H1 (cell line): ENCODE data around the gene HOATZ. TPM values are rescaled to one million over a fixed set of nuclear protein-coding genes. Genes with fewer than 3 reads are reported as not detected.

Experiments used
- CTCF ChIA-PET: fragments of 300-600 bp; sonication (Branson Sonifier 250); formaldehyde crosslinking; loops from one replicate; lab custom pipeline; 2021; ENCODE audit not compliant: partially characterized antibody; lab: Charles Lee
- POLR2A ChIA-PET: fragments of 300-600 bp; sonication (Branson Sonifier 250); formaldehyde crosslinking; loops from one replicate; lab custom pipeline; 2021; ENCODE audit warnings: inconsistent platforms; ENCODE audit not compliant: partially characterized antibody; lab: Charles Lee
- DNase-seq, 2 experiments: peaks; one replicate each; pipeline versions ENCODE4 v3.0.0 to v3.0.0-alpha.2; 2010 to 2022; ENCODE audit warnings: low spot score in 2 of 2, low read depth in 1 of 2, mixed read lengths in 1 of 2
- FAIRE-seq: peaks from 2 replicates; lab custom pipeline; 2011; peaks lifted over from hg19 to GRCh38; lab: Jason Lieb, UNC
- H2AFZ ChIP-seq: 2 replicates; pipeline ENCODE4 v1.8.1; 2012; ENCODE audit warnings: low read length, inconsistent platforms
- H2AK5ac ChIP-seq: 2 replicates; pipeline ENCODE4 v1.6.1; 2013; ENCODE audit warnings: low read depth, low read length
- H2BK120ac ChIP-seq: replicated peaks from 2 replicates; pipeline ENCODE3; 2013; ENCODE audit warnings: low read depth, low read length, inconsistent platforms
- H2BK12ac ChIP-seq: 2 replicates; pipeline ENCODE4 v1.6.1; 2013; ENCODE audit warnings: low read depth, low read length
- H2BK15ac ChIP-seq: 2 replicates; pipeline ENCODE4 v1.6.1; 2013; ENCODE audit warnings: low read length
- H2BK20ac ChIP-seq: 2 replicates; pipeline ENCODE4 v1.6.1; 2013; ENCODE audit warnings: low read length
- H2BK5ac ChIP-seq: 2 replicates; pipeline ENCODE4 v1.6.1; 2013; ENCODE audit warnings: low read depth, low read length
- H3K14ac ChIP-seq: 2 replicates; pipeline ENCODE4 v1.6.1; 2013; ENCODE audit warnings: inconsistent platforms; ENCODE audit not compliant: insufficient read length
- H3K18ac ChIP-seq: 2 replicates; pipeline ENCODE4 v1.6.1; 2013; ENCODE audit warnings: low read length; ENCODE audit errors: extremely low read depth
- H3K23ac ChIP-seq: 2 replicates; pipeline ENCODE4 v1.6.1; 2013; ENCODE audit warnings: inconsistent platforms; ENCODE audit not compliant: insufficient read length
- H3K23me2 ChIP-seq: 2 replicates; pipeline ENCODE4 v1.6.1; 2013; ENCODE audit warnings: low read depth, low read length
- H3K27ac ChIP-seq: 2 replicates; pipeline ENCODE4 v1.6.1; 2011; ENCODE audit warnings: low read depth, low read length, inconsistent platforms
- H3K27me3 ChIP-seq, 4 experiments: replicated peaks in 1 of 4; 1 replicate in 1 of 4; 2 replicates in 3 of 4; pipeline versions ENCODE4 v1.6.1 to v1.8.1; 2011 to 2013; ENCODE audit warnings: low read length in 3 of 4, mild to moderate bottlenecking in 3 of 4, inconsistent platforms in 2 of 4, mixed read lengths in 2 of 4, moderate library complexity in 1 of 4; ENCODE audit not compliant: control insufficient read depth in 3 of 4, insufficient read depth in 3 of 4; ENCODE audit errors: extremely low read depth in 1 of 4
- H3K36me3 ChIP-seq, 4 experiments: 2 replicates each; pipeline versions ENCODE4 v1.6.1 to v1.8.1; 2011 to 2013; ENCODE audit warnings: mild to moderate bottlenecking in 4 of 4, low read length in 3 of 4, moderate library complexity in 2 of 4, control low read depth in 1 of 4, inconsistent platforms in 1 of 4; ENCODE audit not compliant: insufficient read depth in 4 of 4, control insufficient read depth in 2 of 4
- H3K4ac ChIP-seq: replicated peaks from 2 replicates; pipeline ENCODE3; 2013; ENCODE audit warnings: low read length, low read depth, mixed read lengths, inconsistent platforms; ENCODE audit not compliant: insufficient read length
- H3K4me1 ChIP-seq, 4 experiments: replicated peaks in 1 of 4; 1 replicate in 1 of 4; 2 replicates in 3 of 4; pipeline versions ENCODE4 v1.6.1 to v1.8.1; 2011 to 2013; ENCODE audit warnings: low read length in 3 of 4, inconsistent platforms in 2 of 4, mixed read lengths in 1 of 4; ENCODE audit not compliant: insufficient read depth in 4 of 4, control insufficient read depth in 3 of 4
- H3K4me2 ChIP-seq, 2 experiments: 2 replicates each; pipeline versions ENCODE4 v1.6.1 to v1.8.1; 2011 to 2013; ENCODE audit warnings: low read depth in 2 of 2, low read length in 2 of 2, control low read depth in 1 of 2, inconsistent platforms in 1 of 2, mild to moderate bottlenecking in 1 of 2; ENCODE audit not compliant: insufficient read depth in 1 of 2
- H3K4me3 ChIP-seq, 4 experiments: fragments of 200-600, 300-600 bp in 1 of 4; sonication (generic), shearing (Covaris generic), sonication (Bioruptor Twin) in 1 of 4; 2 replicates each; pipeline versions ENCODE4 v1.5.1 to v1.8.1; 2011 to 2016; ENCODE audit warnings: low read length in 4 of 4, low read depth in 3 of 4, control low read depth in 2 of 4, inconsistent platforms in 2 of 4, mild to moderate bottlenecking in 2 of 4, mixed read lengths in 1 of 4, moderate library complexity in 1 of 4; ENCODE audit not compliant: insufficient read depth in 2 of 4; ENCODE audit errors: extremely low read depth in 1 of 4
- H3K56ac ChIP-seq: replicated peaks from 2 replicates; pipeline ENCODE3; 2013; ENCODE audit warnings: low read depth, mild to moderate bottlenecking, mixed read lengths, low read length, inconsistent platforms; ENCODE audit not compliant: insufficient read length
- H3K79me1 ChIP-seq: 2 replicates; pipeline ENCODE4 v1.6.1; 2013; ENCODE audit warnings: low read depth, low read length, control low read depth
- H3K79me2 ChIP-seq, 2 experiments: 2 replicates each; pipeline versions ENCODE4 v1.6.1 to v1.8.1; 2012 to 2013; ENCODE audit warnings: low read length in 2 of 2, mild to moderate bottlenecking in 2 of 2, inconsistent platforms in 1 of 2; ENCODE audit not compliant: insufficient read depth in 2 of 2, control insufficient read depth in 1 of 2
- H3K9ac ChIP-seq, 4 experiments: replicated peaks in 1 of 4; 1 replicate in 1 of 4; 2 replicates in 3 of 4; pipeline versions ENCODE4 v1.6.1 to v1.8.1; 2011 to 2013; ENCODE audit warnings: low read depth in 3 of 4, low read length in 3 of 4, control low read depth in 2 of 4, mild to moderate bottlenecking in 2 of 4, moderate library complexity in 2 of 4, inconsistent platforms in 1 of 4; ENCODE audit errors: extremely low read depth in 1 of 4
- H3K9me3 ChIP-seq, 2 experiments: 2 replicates each; pipeline versions ENCODE4 v1.6.1 to v1.8.1; 2012 to 2013; ENCODE audit warnings: mild to moderate bottlenecking in 2 of 2, moderate library complexity in 2 of 2, control low read depth in 1 of 2, inconsistent platforms in 1 of 2, low read depth in 1 of 2, low read length in 1 of 2, mixed read lengths in 1 of 2; ENCODE audit not compliant: insufficient read depth in 2 of 2
- H4K20me1 ChIP-seq, 2 experiments: replicated peaks in 1 of 2; 2 replicates each; pipeline versions ENCODE3 to v1.8.1; 2011 to 2013; ENCODE audit warnings: inconsistent platforms in 2 of 2, low read length in 2 of 2, mild to moderate bottlenecking in 1 of 2; ENCODE audit not compliant: insufficient read depth in 2 of 2, control insufficient read depth in 1 of 2
- H4K5ac ChIP-seq: 2 replicates; pipeline ENCODE4 v1.6.1; 2013; ENCODE audit warnings: low read length, low read depth, mixed read lengths, inconsistent platforms; ENCODE audit not compliant: insufficient read length
- H4K8ac ChIP-seq: 2 replicates; pipeline ENCODE4 v1.8.0; 2013; ENCODE audit warnings: mild to moderate bottlenecking, moderate library complexity, low read length, inconsistent platforms; ENCODE audit not compliant: insufficient read depth; ENCODE audit errors: extremely low read depth
- H4K91ac ChIP-seq: replicated peaks from 2 replicates; pipeline ENCODE3; 2013; ENCODE audit warnings: low read length, mixed read lengths, inconsistent platforms; ENCODE audit not compliant: insufficient read length
- ATF3 ChIP-seq: IDR thresholded peaks from 2 replicates; pipeline ENCODE4 v1.6.1; 2011; ENCODE audit warnings: low read depth, mild to moderate bottlenecking, low read length; ENCODE audit not compliant: insufficient read depth
- BCL11A ChIP-seq, 2 experiments: IDR thresholded peaks; one replicate each; pipeline ENCODE4 v1.6.1; 2011; ENCODE audit warnings: low read depth in 2 of 2, low read length in 2 of 2, mild to moderate bottlenecking in 2 of 2
- CBX5 ChIP-seq: fragments of 300-800, 300-1000 bp; sonication (generic); IDR thresholded peaks from 2 replicates; pipeline ENCODE4 v1.7.1; 2016; ENCODE audit warnings: antibody characterized with exemption, low read length, low read depth
- FOSL1 ChIP-seq: IDR thresholded peaks from 2 replicates; pipeline ENCODE4 v1.6.1; 2011; ENCODE audit warnings: mild to moderate bottlenecking, low read depth, low read length, moderate library complexity; ENCODE audit not compliant: insufficient read depth
- HDAC2 ChIP-seq, 2 experiments: fragments of 300-600 bp in 1 of 2; sonication (generic) in 1 of 2; IDR thresholded peaks; 2 replicates each; pipeline ENCODE4 v1.6.1; 2011 to 2012; ENCODE audit warnings: low read depth in 2 of 2, low read length in 2 of 2, mild to moderate bottlenecking in 2 of 2, moderate library complexity in 2 of 2, borderline replicate concordance in 1 of 2, inconsistent platforms in 1 of 2
- KDM5A ChIP-seq: fragments of 200-600 bp; IDR thresholded peaks from 2 replicates; pipeline ENCODE4 v1.7.1; 2012; ENCODE audit warnings: mild to moderate bottlenecking, low read length, inconsistent platforms, mixed read lengths
- MAX ChIP-seq: IDR thresholded peaks from 2 replicates; pipeline ENCODE4 v1.6.1; 2012; ENCODE audit warnings: inconsistent platforms
- PHF8 ChIP-seq: fragments of 200-600 bp; sonication (generic); conservative IDR thresholded peaks from 2 replicates; pipeline ENCODE4 v1.7.1; 2012; ENCODE audit warnings: low read depth, mild to moderate bottlenecking, inconsistent platforms, low read length, moderate library complexity
- RNF2 ChIP-seq: fragments of 200-900, 300-1000 bp; sonication (generic); IDR thresholded peaks from 2 replicates; pipeline ENCODE4 v1.7.1; 2016; ENCODE audit warnings: borderline replicate concordance, low read depth, mild to moderate bottlenecking, antibody characterized with exemption, low read length; ENCODE audit not compliant: poor library complexity, severe bottlenecking; ENCODE audit errors: missing control alignments
- TAF7 ChIP-seq: optimal IDR thresholded peaks from 2 replicates; pipeline ENCODE3; 2011; ENCODE audit warnings: low read depth, mild to moderate bottlenecking, inconsistent platforms, low read length, moderate library complexity, borderline replicate concordance
- ZNF274 ChIP-seq: IDR thresholded peaks from 2 replicates; pipeline ENCODE4 v1.7.0; 2012; ENCODE audit warnings: low read length, borderline replicate concordance; ENCODE audit errors: extremely low read depth
- WGBS, 2 experiments: shearing (Covaris generic) in 1 of 2; methylation state at CpG; one replicate each; pipeline versions ENCODE4 v1.1.6 to v1.1.7; 2013 to 2015; ENCODE audit warnings: low lambda C conversion rate in 2 of 2, mixed read lengths in 2 of 2, inconsistent platforms in 1 of 2, low coverage in 1 of 2, missing lambda C conversion rate in 1 of 2; ENCODE audit not compliant: insufficient replicate concordance in 2 of 2, insufficient coverage in 1 of 2, insufficient read length in 1 of 2; ENCODE audit errors: extremely low coverage in 1 of 2, missing lambda C conversion rate in 1 of 2; 5-methylcytosine and 5-hydroxymethylcytosine counted together
- polyA plus RNA-seq, 7 experiments: library from polyadenylated mRNA; depleted of rRNA in 3 of 7; stranded (reverse) in 5 of 7; unstranded in 2 of 7; fragments of >200 nt in 5 of 7; fragments of 200-250 nt in 2 of 7; gene quantifications; 1 replicate in 5 of 7; 2 replicates in 1 of 7; 4 replicates in 1 of 7; pipeline versions ENCODE4 v1.2.1 to v1.2.3, GENCODE V29; 2011 to 2013; ENCODE audit warnings: missing spikeins in 2 of 7, mixed read lengths in 2 of 7
- total RNA-seq: library from RNA; stranded (reverse); fragmentation: NEBNext Ultra II Directional; extraction: Animal tissue kit (Norgen Biotek cat#: 25700); gene quantifications from 2 replicates; pipeline ENCODE4 v1.2.1, GENCODE V29; 2021

The HOATZ gene
- total and polyA plus RNA-seq, 2 of the 8 experiments (the other 6 are each of a cell fraction or from before 2014, with no cell fraction given) = not detected

DNA sequence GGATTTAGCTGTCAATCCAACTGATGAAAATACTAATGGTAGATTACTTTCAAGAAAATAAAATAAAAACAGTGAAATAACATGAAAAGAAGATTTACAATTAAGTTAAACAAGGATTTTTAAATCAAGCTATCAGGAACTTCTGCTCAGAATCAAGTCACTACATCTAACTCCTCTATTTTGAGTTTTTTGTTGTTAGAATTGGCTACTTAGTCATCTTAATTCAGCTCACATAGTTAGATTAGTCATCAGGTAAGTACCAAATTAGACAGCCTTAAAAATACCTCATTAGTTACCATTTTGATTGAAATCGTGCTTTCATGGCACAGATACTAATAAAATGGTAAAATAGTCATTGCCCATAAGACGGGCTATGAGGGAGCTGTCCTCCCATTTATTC is 38.2 kb upstream of the HOATZ start:
- H3K79me1 ChIP-seq = no peaks in the 10 kb centered on the region
- ChIA-PET POLR2A (no interaction called here), CTCF (interaction anchor here (0.7 to 1.5 kb wide), 4 partner anchors 13 to 102 kb away, joined by 3 to 4 read pairs (median 3); no protein-coding TSS in a partner anchor)
- H3K9ac ChIP-seq = no peak overlapping the region
- H2BK5ac ChIP-seq = no peak overlapping the region
- H4K20me1 ChIP-seq = no peaks in the 10 kb centered on the region
- no peaks in the 10 kb centered on the region for H3K79me2 ChIP-seq
- H2BK20ac ChIP-seq = no peak overlapping the region
- H2BK12ac ChIP-seq = no peak overlapping the region
- H4K5ac ChIP-seq = no peak overlapping the region
- no peak overlapping the region for H3K14ac ChIP-seq
- 0 out of 7 replicates have a peak, but pooled peaks cover 0 to 2% (median 0%) of the 10 kb centered on the region in 4 experiments for H3K27me3 ChIP-seq
- H3K27ac ChIP-seq = no peak overlapping the region
- no peak overlapping the region for H3K23ac ChIP-seq
- H3K18ac ChIP-seq = no peak overlapping the region
- no peak overlapping the region for H2BK15ac ChIP-seq
- H4K91ac ChIP-seq = no peak overlapping the region
- WGBS, 2 experiments = 44% methylated on average over 2 of the region's 2 CpGs; no CpG with 5 or more reads in 1 of the 2 experiments
- H3K4me3 ChIP-seq = no peak overlapping the region
- no peaks in the 10 kb centered on the region for H3K4me1 ChIP-seq
- no peaks in the 10 kb centered on the region for H3K23me2 ChIP-seq
- no peak for FAIRE-seq
- no peak for DNase-seq
- no peak overlapping the region for H4K8ac ChIP-seq
- 0 out of 4 replicates have a peak, but pooled peaks cover 0 to 3% of the 10 kb centered on the region in 2 experiments for H3K9me3 ChIP-seq
- no peak overlapping the region for H3K4ac ChIP-seq
- H3K56ac ChIP-seq = no peak overlapping the region
- H2BK120ac ChIP-seq = no peak overlapping the region
- H3K36me3 ChIP-seq = no peaks in the 10 kb centered on the region
- no peak overlapping the region for H2AFZ ChIP-seq
- no peak overlapping the region for H2AK5ac ChIP-seq
- H3K4me2 ChIP-seq = no peak overlapping the region
- TF ChIP-seq HDAC2 (IDR thresholded peaks at IDR 0.05; ENCODE audit: borderline replicate concordance in 1 of 2, low read depth in 2 of 2, low read length in 2 of 2) = no peak
- no peak for TF ChIP-seq FOSL1
- TF ChIP-seq BCL11A (IDR thresholded peaks at IDR 0.05; ENCODE audit: low read depth in 2 of 2, low read length in 2 of 2) = no peak
- TF ChIP-seq TAF7 = no peak
- TF ChIP-seq RNF2 = no peak
- TF ChIP-seq ZNF274 = no peak
- TF ChIP-seq CBX5 = no peak
- TF ChIP-seq ATF3 = no peak
- TF ChIP-seq MAX = no peak
- TF ChIP-seq KDM5A = no peak
- TF ChIP-seq PHF8 = no peak
